Panc1 (cell line): Measurements from ENCODE around the gene NUDT9. TPM values are rescaled to one million over a fixed set of nuclear protein-coding genes. Genes with fewer than 3 reads are reported as not detected.

Source experiments
- ATAC-seq: fragments of 200-7000 bp; cut with Tn5 transposase; 2 replicates; pipeline ENCODE4 v1.9.1; 2020; ENCODE audit warnings: mild to moderate bottlenecking, moderate library complexity
- Bru-seq: library from RNA; stranded (reverse); fragments of 400-500 nt; gene quantifications from one replicate; lab custom pipeline; 2021; lab: Mats Ljungman, UMichigan
- BruChase-seq, 2 experiments: library from RNA; stranded (reverse); fragments of 400-500 nt; gene quantifications; one replicate each; lab custom pipeline; 2021; lab: Mats Ljungman, UMichigan
- BruUV-seq: library from RNA; stranded (reverse); fragments of 400-500 nt; replicated peaks from 2 replicates; lab custom pipeline; 2021; lab: Mats Ljungman, UMichigan
- CTCF ChIA-PET: fragments of 300-600 bp; sonication (Branson Sonifier 250); formaldehyde crosslinking; loops from one replicate; lab custom pipeline; 2022; ENCODE audit warnings: antibody characterized with exemption; lab: Charles Lee
- POLR2A ChIA-PET: fragments of 300-600 bp; sonication (Branson Sonifier 250); formaldehyde crosslinking; loops from one replicate; lab custom pipeline; 2022; ENCODE audit warnings: antibody characterized with exemption; lab: Charles Lee
- DNase-seq: peaks from one replicate; pipeline ENCODE4 v3.0.0-alpha.2; 2010; ENCODE audit warnings: low read depth, low spot score
- H3K27ac ChIP-seq: 2 replicates; pipeline ENCODE4 v1.5.1; 2011; ENCODE audit warnings: mild to moderate bottlenecking, low read length, inconsistent platforms
- H3K27me3 ChIP-seq: fragments of 200-500 bp; sonication (Bioruptor generic); 2 replicates; pipeline ENCODE4 v1.6.0; 2014; ENCODE audit warnings: low read length, inconsistent platforms; ENCODE audit not compliant: control insufficient read depth, insufficient read depth
- H3K36me3 ChIP-seq: fragments of 200-500 bp; sonication (Bioruptor generic); 2 replicates; pipeline ENCODE4 v1.5.1; 2014; ENCODE audit warnings: inconsistent platforms, mild to moderate bottlenecking, low read length, moderate library complexity; ENCODE audit not compliant: control insufficient read depth, insufficient read depth
- H3K4me1 ChIP-seq: 2 replicates; pipeline ENCODE4 v1.5.1; 2011; ENCODE audit warnings: inconsistent platforms, mild to moderate bottlenecking, low read length, moderate library complexity; ENCODE audit not compliant: control insufficient read depth, insufficient read depth
- H3K4me3 ChIP-seq, 2 experiments: 2 replicates each; pipeline ENCODE4 v1.5.1; 2011 to 2012; ENCODE audit warnings: low read depth in 2 of 2, low read length in 2 of 2, mild to moderate bottlenecking in 2 of 2, inconsistent platforms in 1 of 2, moderate library complexity in 1 of 2
- H3K9me3 ChIP-seq: fragments of 200-500 bp; sonication (Bioruptor generic); 2 replicates; pipeline ENCODE4 v1.5.1; 2014; ENCODE audit warnings: low read depth, mild to moderate bottlenecking, inconsistent platforms, low read length, moderate library complexity; ENCODE audit not compliant: control insufficient read depth, insufficient read depth
- CTCF ChIP-seq: fragments of 450-650 bp; IDR thresholded peaks from 2 replicates; pipeline ENCODE4 v1.5.1; 2017; ENCODE audit warnings: mild to moderate bottlenecking
- POLR2AphosphoS5 ChIP-seq: IDR thresholded peaks from 2 replicates; pipeline ENCODE4 v1.6.1; 2012; ENCODE audit warnings: mild to moderate bottlenecking, low read depth, low read length, moderate library complexity
- REST ChIP-seq, 2 experiments: IDR thresholded peaks; 2 replicates each; pipeline ENCODE4 v1.6.1; 2011 to 2012; ENCODE audit warnings: low read depth in 2 of 2, control low read depth in 1 of 2, low read length in 1 of 2, mild to moderate bottlenecking in 1 of 2, moderate library complexity in 1 of 2; ENCODE audit not compliant: insufficient read depth in 1 of 2
- SIN3A ChIP-seq: IDR thresholded peaks from 2 replicates; pipeline ENCODE4 v1.6.1; 2012; ENCODE audit warnings: low read depth, mild to moderate bottlenecking, low read length, moderate library complexity, borderline replicate concordance; ENCODE audit not compliant: insufficient read depth
- TCF7L2 ChIP-seq: IDR thresholded peaks from 2 replicates; pipeline ENCODE4 v1.6.1; 2011; ENCODE audit warnings: mild to moderate bottlenecking, low read depth, low read length, inconsistent platforms
- in situ Hi-C: cut with HindIII; loops from 2 replicates; pipeline ENCODE4 v1.10.0; 2016; ENCODE audit warnings: low sequenced_read_pairs, low pct_unique_long_range_greater_than_20kb
- intact Hi-C: fragments of 100-400 bp; cut with micrococcal nuclease; formaldehyde crosslinking; loops from one replicate; pipeline ENCODE4 v1.10.0; 2022; ENCODE audit not compliant: unreplicated experiment
- long read RNA-seq: library from polyadenylated mRNA; unstranded; transcript quantifications from one replicate; pipeline ENCODE4 v2.0.0, GENCODE V29; 2021; ENCODE audit not compliant: unreplicated experiment
- polyA plus RNA-seq: library from polyadenylated mRNA; unstranded; fragments of >200 nt; gene quantifications from one replicate; pipeline ENCODE4 v1.2.1, GENCODE V29; 2012; ENCODE audit warnings: missing spikeins; ENCODE audit not compliant: insufficient read length
- total RNA-seq: library from RNA; stranded (reverse); gene quantifications from one replicate; pipeline ENCODE4 v1.2.1, GENCODE V29; 2021; ENCODE audit not compliant: unreplicated experiment

The NUDT9 gene
- total RNA-seq (21.7 TPM), Bru-seq, nascent RNA (percentile 72 among the genes with signal in this experiment), BruChase-seq, experiment 1, labeled RNA remaining after a 2-hour chase (percentile 66 among the genes with signal in this experiment), BruChase-seq, experiment 2, labeled RNA remaining after a 6-hour chase (percentile 70 among the genes with signal in this experiment)
- 22.7 TPM for polyA plus RNA-seq
- long read RNA-seq, transcript NUDT9-201 (8 exons, 1,701 nt) = major isoform, 50 of 69 reads
- long read RNA-seq, partial matches to known transcripts = 6 of 69 reads
- long read RNA-seq, other reads (novel, unspliced or antisense) = 12 of 69 reads

GRCh38 chr4:87422104-87423052, at the start of gene NUDT9:
Gene NUDT9, plus strand, starts transcription at chr4:87422573. Its CDS starts 333 bp downstream, at chr4:87422906.
- ChIA-PET POLR2A (no interaction called here), CTCF (no interaction called here)
- peak; percentile 86 for DNase-seq
- Histone ChIP-seq H3K4me1 (peaks cover 18% of the 10 kb centered on the region), H3K27ac (peak within 1 kb of the TSS; percentile 86), H3K36me3 (no peaks in the 10 kb centered on the region; the same call in 1 of the 2 replicates), H3K27me3 (no peaks in the 10 kb centered on the region), H3K4me3 (peak within 1 kb of the TSS; percentile 58 to 82), H3K9me3 (no peaks in the 10 kb centered on the region)
- TSS peak; percentile 95 for BruUV-seq
- TF ChIP-seq SIN3A = no peak; the same call in 1 of the 2 replicates
- no peak for TF ChIP-seq REST (IDR thresholded peaks at IDR 0.05; ENCODE audit: insufficient read depth in 1 of 2, low read depth in 2 of 2, low read length in 1 of 2)
- TF ChIP-seq CTCF = no peak
- TF ChIP-seq POLR2AphosphoS5 = peak; percentile 92
- TF ChIP-seq TCF7L2 = peak; percentile 66; the same call in 1 of the 2 replicates
- intact Hi-C loops = loop anchor here (5.0 kb wide), 1 partner anchor 35 kb away; no protein-coding TSS in a partner anchor
- ATAC-seq = peak; percentile 94
- in situ Hi-C loops = no loop called here

- DNase-seq = no peak
- in situ Hi-C loops (no loop called here), intact Hi-C loops (loop anchor here (5.0 kb wide), 1 partner anchor 91 kb away; no protein-coding TSS in a partner anchor)
- ATAC-seq = 0 out of 2 replicates have a peak, but pooled peaks have one; percentile 53
- Histone ChIP-seq H3K9me3 (no peaks in the 10 kb centered on the region), H3K4me3 (no peak overlapping the region), H3K36me3 (peaks cover 9% of the 10 kb centered on the region), H3K27ac (no peak overlapping the region), H3K27me3 (no peaks in the 10 kb centered on the region), H3K4me1 (no peaks in the 10 kb centered on the region)
- POLR2A ChIA-PET = no interaction called here
- CTCF ChIA-PET = interaction anchor here (0.6 kb wide), 2 partner anchors 17 to 90 kb away, joined by 3 read pairs; no protein-coding TSS in a partner anchor
- TF ChIP-seq POLR2AphosphoS5 (no peak), CTCF (peak; percentile 72)
- no TSS peak for BruUV-seq
Observed at GRCh38 chr4:87375719-87376291, 46.6 kb upstream of the NUDT9 start.
